Trophoblast cell (in vitro differentiated cells and primary cell): ENCODE data around the gene PPM1F.

Experiments used
- DNase-seq, 2 donors: peaks; one replicate each; pipeline ENCODE4 v3.0.0-alpha.2; 2016
- H2AFZ ChIP-seq: 2 replicates; pipeline ENCODE4 v1.6.1; 2013; ENCODE audit warnings: low read length, moderate library complexity, mild to moderate bottlenecking; ENCODE audit not compliant: insufficient read depth, poor library complexity
- H2AK5ac ChIP-seq: 2 replicates; pipeline ENCODE4 v1.6.1; 2013; ENCODE audit warnings: mild to moderate bottlenecking, low read length
- H2BK120ac ChIP-seq: 2 replicates; pipeline ENCODE4 v1.6.1; 2013; ENCODE audit warnings: low read length, mild to moderate bottlenecking, moderate library complexity; ENCODE audit not compliant: insufficient read depth, poor library complexity
- H2BK12ac ChIP-seq: 2 replicates; pipeline ENCODE4 v1.6.1; 2013; ENCODE audit warnings: mild to moderate bottlenecking, low read length, moderate library complexity
- H2BK5ac ChIP-seq: 2 replicates; pipeline ENCODE4 v1.6.1; 2013; ENCODE audit warnings: low read length, low read depth, moderate library complexity, mild to moderate bottlenecking; ENCODE audit not compliant: poor library complexity
- H3K14ac ChIP-seq: 2 replicates; pipeline ENCODE4 v1.6.1; 2013; ENCODE audit warnings: mild to moderate bottlenecking, low read length
- H3K18ac ChIP-seq: 2 replicates; pipeline ENCODE4 v1.6.1; 2013; ENCODE audit warnings: mild to moderate bottlenecking, low read length
- H3K23ac ChIP-seq: 2 replicates; pipeline ENCODE4 v1.6.1; 2013; ENCODE audit warnings: low read length
- H3K27ac ChIP-seq: 2 replicates; pipeline ENCODE4 v1.5.1; 2013; ENCODE audit warnings: low read depth, mild to moderate bottlenecking, inconsistent platforms, low read length, moderate library complexity
- H3K27me3 ChIP-seq: 2 replicates; pipeline ENCODE4 v1.6.1; 2013; ENCODE audit warnings: inconsistent platforms, mild to moderate bottlenecking, low read length, moderate library complexity; ENCODE audit not compliant: insufficient read depth
- H3K36me3 ChIP-seq, 2 experiments: 1 replicate in 1 of 2; 2 replicates in 1 of 2; pipeline ENCODE4 v1.6.1; 2013; ENCODE audit warnings: low read length in 2 of 2, mild to moderate bottlenecking in 2 of 2, moderate library complexity in 1 of 2; ENCODE audit not compliant: insufficient read depth in 2 of 2, control insufficient read depth in 1 of 2
- H3K4ac ChIP-seq: 2 replicates; pipeline ENCODE4 v1.6.1; 2013; ENCODE audit warnings: low read depth, mild to moderate bottlenecking, low read length, moderate library complexity
- H3K4me1 ChIP-seq, 2 experiments: 1 replicate in 1 of 2; 2 replicates in 1 of 2; pipeline ENCODE4 v1.6.1; 2013; ENCODE audit warnings: low read length in 2 of 2, mild to moderate bottlenecking in 2 of 2, moderate library complexity in 1 of 2; ENCODE audit not compliant: insufficient read depth in 2 of 2, control insufficient read depth in 1 of 2
- H3K4me2 ChIP-seq: 2 replicates; pipeline ENCODE4 v1.6.1; 2013; ENCODE audit warnings: inconsistent platforms, mild to moderate bottlenecking, low read length, moderate library complexity
- H3K4me3 ChIP-seq: 2 replicates; pipeline ENCODE4 v1.5.1; 2013; ENCODE audit warnings: mild to moderate bottlenecking, low read depth, low read length, inconsistent platforms
- H3K79me1 ChIP-seq: one replicate; pipeline ENCODE4 v1.6.1; 2013; ENCODE audit warnings: low read length
- H3K79me2 ChIP-seq: 2 replicates; pipeline ENCODE4 v1.6.1; 2013; ENCODE audit warnings: low read length, mild to moderate bottlenecking; ENCODE audit not compliant: control insufficient read depth, insufficient read depth, poor library complexity
- H3K9ac ChIP-seq: 2 replicates; pipeline ENCODE4 v1.6.1; 2013; ENCODE audit warnings: mild to moderate bottlenecking, low read length
- H3K9me3 ChIP-seq: 2 replicates; pipeline ENCODE4 v1.6.1; 2013; ENCODE audit warnings: low read depth, mild to moderate bottlenecking, control low read depth, inconsistent platforms, low read length; ENCODE audit not compliant: insufficient read depth
- H4K12ac ChIP-seq: 2 replicates; pipeline ENCODE4 v1.6.1; 2013; ENCODE audit warnings: low read depth, mild to moderate bottlenecking, low read length, moderate library complexity
- H4K8ac ChIP-seq: 2 replicates; pipeline ENCODE4 v1.6.1; 2013; ENCODE audit warnings: low read depth, mild to moderate bottlenecking, low read length, moderate library complexity
- H4K91ac ChIP-seq: one replicate; pipeline ENCODE4 v1.6.1; 2013; ENCODE audit warnings: low read depth, mild to moderate bottlenecking, low read length, moderate library complexity
- WGBS: extraction: QIAGEN DNeasy Blood & Tissue Kit; methylation state at CpG from one replicate; pipeline ENCODE4 v1.1.7; 2013; ENCODE audit warnings: missing lambda C conversion rate; ENCODE audit not compliant: insufficient read length, insufficient coverage; ENCODE audit errors: extremely low coverage; 5-methylcytosine and 5-hydroxymethylcytosine counted together

PPM1F gene

DNA sequence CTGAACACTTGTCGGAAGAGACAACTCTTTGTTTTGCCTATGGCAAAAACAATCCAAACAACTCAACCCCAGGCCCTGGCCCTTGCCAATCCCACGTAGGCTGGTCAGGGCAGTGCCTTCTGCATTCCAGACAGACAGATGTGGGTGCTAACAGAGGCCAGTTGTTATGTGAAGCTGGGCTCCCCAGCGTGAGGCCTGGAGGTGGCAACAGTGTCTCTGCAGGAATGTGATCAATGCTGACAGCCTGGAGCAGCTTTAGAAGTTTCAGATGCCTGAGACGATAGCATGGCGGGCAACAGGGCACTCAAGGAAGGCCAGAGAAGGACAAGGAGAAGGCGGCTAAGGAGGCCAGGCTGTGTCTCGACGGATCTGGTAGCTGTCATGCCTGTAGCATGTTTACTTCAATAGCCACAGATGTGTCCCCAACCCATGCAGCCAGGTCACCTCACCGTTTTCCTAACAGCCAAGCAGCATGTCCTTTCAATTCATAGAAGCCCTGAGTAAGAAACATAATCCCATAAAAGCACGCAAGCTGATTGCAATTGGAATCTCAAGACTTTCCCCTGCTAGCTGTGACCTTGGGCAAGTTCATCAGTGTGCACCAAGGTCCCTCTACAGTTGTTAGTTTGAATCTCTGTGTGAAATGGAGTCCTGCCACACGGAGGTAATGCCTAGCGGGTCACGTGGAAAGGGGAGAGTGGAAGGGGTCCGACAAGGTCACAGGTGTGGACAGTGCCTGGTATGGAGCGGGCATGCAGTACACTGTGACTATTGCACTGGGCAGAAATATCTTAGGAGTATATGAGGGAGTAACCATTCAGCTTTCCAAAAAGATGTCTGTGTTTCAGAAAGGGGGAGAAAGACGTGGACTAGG is 14.2 kb upstream of the PPM1F start:
- Histone ChIP-seq H3K4me3 (no peak overlapping the region), H3K27me3 (no peaks in the 10 kb centered on the region), H3K79me2 (no peaks in the 10 kb centered on the region), H2BK120ac (no peak overlapping the region), H2BK5ac (no peak overlapping the region), H3K23ac (no peak overlapping the region), H3K9ac (no peak overlapping the region), H3K9me3 (peaks cover 12% of the 10 kb centered on the region), H2AFZ (no peak overlapping the region), H4K12ac (no peak overlapping the region), H3K4me2 (no peak overlapping the region), H3K18ac (no peak overlapping the region), H3K79me1 (no peaks in the 10 kb centered on the region), H3K4ac (no peak overlapping the region), H3K4me1 (no peaks in the 10 kb centered on the region), H4K8ac (no peak overlapping the region), H3K36me3 (peaks cover 77 to 89% of the 10 kb centered on the region in 2 experiments), H2AK5ac (no peak overlapping the region), H4K91ac (no peak overlapping the region), H2BK12ac (no peak overlapping the region), H3K14ac (no peak overlapping the region), H3K27ac (no peak overlapping the region)
- peak; percentile 24 to 67 for DNase-seq
- WGBS = no CpG with 5 or more reads among the region's 16 CpGs

DNA sequence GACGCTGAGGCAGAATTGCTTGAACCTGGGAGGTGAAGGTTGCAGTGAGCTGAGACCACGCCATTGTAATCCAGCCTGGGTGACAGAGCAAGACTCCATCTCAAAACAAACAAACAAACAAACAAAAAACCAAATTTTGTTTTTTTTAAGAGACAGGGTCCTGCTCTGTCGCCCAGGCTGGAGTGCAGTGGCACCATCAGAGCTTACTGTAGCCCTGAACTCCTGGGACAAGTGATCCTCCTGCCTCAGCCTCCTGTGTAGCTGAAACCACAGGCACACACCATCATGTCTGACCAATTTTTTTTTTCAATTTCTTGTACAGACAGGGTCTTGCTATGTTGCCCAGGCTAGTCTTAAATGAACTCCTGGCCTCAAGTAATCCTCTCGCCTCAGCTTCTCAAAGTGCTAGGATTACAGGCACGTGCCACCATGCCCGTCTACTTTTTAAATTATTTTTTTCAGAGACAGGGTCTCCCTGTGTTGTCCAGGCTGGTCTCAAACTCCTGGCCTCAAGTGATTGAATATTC is 13.2 kb upstream of the PPM1F start:
- H3K4me1 ChIP-seq = no peaks in the 10 kb centered on the region
- no peak overlapping the region for H4K12ac ChIP-seq
- no peak overlapping the region for H4K91ac ChIP-seq
- H3K27me3 ChIP-seq = no peaks in the 10 kb centered on the region
- H3K4me2 ChIP-seq = no peak overlapping the region
- no peak overlapping the region for H4K8ac ChIP-seq
- H2AFZ ChIP-seq = no peak overlapping the region
- no peak overlapping the region for H2AK5ac ChIP-seq
- WGBS = no CpG with 5 or more reads among the region's 6 CpGs
- H3K23ac ChIP-seq = no peak overlapping the region
- no peak overlapping the region for H2BK5ac ChIP-seq
- H3K79me2 ChIP-seq = no peaks in the 10 kb centered on the region
- H3K36me3 ChIP-seq = peaks cover 77 to 87% of the 10 kb centered on the region in 2 experiments
- DNase-seq = no peak
- H2BK120ac ChIP-seq = no peak overlapping the region
- H3K4ac ChIP-seq = no peak overlapping the region
- no peak overlapping the region for H3K18ac ChIP-seq
- no peak overlapping the region for H3K4me3 ChIP-seq
- H3K9me3 ChIP-seq = peaks cover 9% of the 10 kb centered on the region
- no peaks in the 10 kb centered on the region for H3K79me1 ChIP-seq
- no peak overlapping the region for H2BK12ac ChIP-seq
- no peak overlapping the region for H3K14ac ChIP-seq
- H3K27ac ChIP-seq = no peak overlapping the region
- H3K9ac ChIP-seq = no peak overlapping the region

DNA sequence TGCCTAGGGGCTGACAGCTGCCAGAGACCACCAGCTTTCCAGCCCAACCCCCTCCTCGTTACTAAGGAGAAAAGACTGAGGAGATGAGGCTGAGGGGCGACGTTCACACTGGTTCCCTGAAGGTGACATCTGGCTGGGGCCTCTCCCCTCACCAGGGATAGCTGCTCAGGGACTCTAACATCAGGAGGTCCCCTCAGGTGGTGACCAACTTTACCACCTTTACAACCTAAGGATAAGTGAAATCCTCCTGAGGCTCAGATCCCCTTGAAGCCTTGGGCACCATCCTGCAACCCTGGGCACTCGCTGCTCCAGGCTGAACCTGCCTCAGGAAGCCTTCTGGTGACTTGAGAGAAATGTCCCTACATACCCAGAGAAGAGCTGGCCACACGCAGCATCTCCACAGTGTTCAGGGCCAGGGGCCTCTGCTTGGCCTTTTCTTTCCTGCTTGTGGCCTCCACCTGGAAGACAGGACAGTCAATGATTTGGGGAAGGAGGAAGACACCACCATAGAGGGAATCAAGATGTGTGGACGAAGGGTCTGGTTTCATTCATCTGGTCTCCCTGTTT is 12.4 kb upstream of the PPM1F start:
- H3K9ac ChIP-seq = no peak overlapping the region
- H2BK120ac ChIP-seq = no peak overlapping the region
- no peak overlapping the region for H3K4me2 ChIP-seq
- H2AK5ac ChIP-seq = no peak overlapping the region
- H3K14ac ChIP-seq = no peak overlapping the region
- WGBS = no CpG with 5 or more reads among the region's 6 CpGs
- H3K23ac ChIP-seq = no peak overlapping the region
- no peak overlapping the region for H3K18ac ChIP-seq
- DNase-seq = no peak
- no peak overlapping the region for H2BK12ac ChIP-seq
- H3K4me3 ChIP-seq = no peak overlapping the region
- no peaks in the 10 kb centered on the region for H3K4me1 ChIP-seq
- peaks cover 77 to 85% of the 10 kb centered on the region in 2 experiments for H3K36me3 ChIP-seq
- peaks cover 9% of the 10 kb centered on the region for H3K9me3 ChIP-seq
- H2AFZ ChIP-seq = no peak overlapping the region
- H4K12ac ChIP-seq = no peak overlapping the region
- H3K79me2 ChIP-seq = no peaks in the 10 kb centered on the region
- no peak overlapping the region for H4K91ac ChIP-seq
- H4K8ac ChIP-seq = no peak overlapping the region
- no peak overlapping the region for H3K4ac ChIP-seq
- H3K27me3 ChIP-seq = no peaks in the 10 kb centered on the region
- no peaks in the 10 kb centered on the region for H3K79me1 ChIP-seq
- H2BK5ac ChIP-seq = no peak overlapping the region
- no peak overlapping the region for H3K27ac ChIP-seq

DNA sequence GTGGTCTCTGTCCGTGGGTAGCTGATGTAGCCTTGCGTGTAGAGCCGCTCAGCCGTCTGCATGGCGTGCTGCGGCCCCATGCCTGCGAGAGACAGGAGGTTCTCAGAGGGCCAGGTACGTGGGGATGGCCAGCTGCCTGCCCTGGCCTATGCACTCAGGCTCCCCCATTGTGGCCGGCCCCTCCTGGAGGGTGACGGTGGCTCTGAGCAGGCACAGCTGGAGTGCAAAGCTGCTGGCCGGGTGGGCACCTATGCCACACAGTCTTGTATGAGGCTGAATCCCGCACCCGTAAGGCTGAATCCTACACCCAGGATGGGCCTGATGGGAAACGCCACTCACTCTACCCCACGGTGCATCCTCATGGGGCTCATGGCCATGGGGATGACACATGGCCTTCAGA is 11.6 kb upstream of the PPM1F start:
- no peaks in the 10 kb centered on the region for H3K4me1 ChIP-seq
- H3K23ac ChIP-seq = no peak overlapping the region
- no peak overlapping the region for H3K27ac ChIP-seq
- no peak overlapping the region for H4K8ac ChIP-seq
- no CpG with 5 or more reads among the region's 15 CpGs for WGBS
- peaks cover 10% of the 10 kb centered on the region for H3K9me3 ChIP-seq
- no peak overlapping the region for H3K14ac ChIP-seq
- H3K36me3 ChIP-seq = peaks cover 83 to 88% of the 10 kb centered on the region in 2 experiments
- no peak overlapping the region for H2BK12ac ChIP-seq
- no peak overlapping the region for H3K4me2 ChIP-seq
- no peak overlapping the region for H2BK120ac ChIP-seq
- no peak for DNase-seq
- no peak overlapping the region for H3K18ac ChIP-seq
- H2BK5ac ChIP-seq = no peak overlapping the region
- no peaks in the 10 kb centered on the region for H3K79me2 ChIP-seq
- no peaks in the 10 kb centered on the region for H3K27me3 ChIP-seq
- no peak overlapping the region for H3K9ac ChIP-seq
- H3K79me1 ChIP-seq = no peaks in the 10 kb centered on the region
- H3K4me3 ChIP-seq = no peak overlapping the region
- no peak overlapping the region for H2AFZ ChIP-seq
- no peak overlapping the region for H3K4ac ChIP-seq
- H4K12ac ChIP-seq = no peak overlapping the region
- H2AK5ac ChIP-seq = no peak overlapping the region
- no peak overlapping the region for H4K91ac ChIP-seq
